Glomerular visceral epithelial cell (primary cell): ENCODE data around the gene ROBO4.
A peak's percentile ranks its signal among the peaks of the same experiment; 100 is the strongest.

ENCODE experiments used
- DNase-seq: peaks from one replicate; pipeline ENCODE4 v3.0.0-alpha.2; 2016; ENCODE audit errors: extremely low spot score

Gene ROBO4

DNA sequence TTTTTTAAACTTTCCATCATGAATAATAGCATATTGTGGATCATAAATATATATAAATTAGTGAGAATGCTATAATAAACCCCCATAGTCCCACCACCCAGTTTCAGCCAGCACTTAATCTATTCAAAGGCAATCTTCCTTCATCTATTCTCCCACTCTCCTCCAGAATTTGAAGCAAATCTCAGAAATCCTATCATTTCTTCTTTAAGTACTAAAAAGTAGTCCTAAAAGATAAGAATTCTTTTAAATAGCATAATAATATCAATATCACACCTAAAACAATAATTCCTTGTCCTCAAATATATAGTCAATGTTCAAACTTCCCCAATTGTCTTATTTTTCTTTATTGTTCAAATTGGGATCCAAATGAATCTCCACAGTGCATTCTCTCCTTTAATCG is 57.0 kb downstream of the ROBO4 start:
- no peak for DNase-seq

- DNase-seq = no peak
Measured at GRCh38 chr11:124839972-124840621, 57.6 kb downstream of the ROBO4 start.

GRCh38 chr11:124839128-124839971 is 58.3 kb downstream of the ROBO4 start:
- no peak for DNase-seq

- DNase-seq = no peak
Measured at GRCh38 chr11:124838805-124839127, 58.9 kb downstream of the ROBO4 start.

GRCh38 chr11:124837491-124837856 is 60.2 kb downstream of the ROBO4 start:
- DNase-seq = peak; percentile 70

DNA sequence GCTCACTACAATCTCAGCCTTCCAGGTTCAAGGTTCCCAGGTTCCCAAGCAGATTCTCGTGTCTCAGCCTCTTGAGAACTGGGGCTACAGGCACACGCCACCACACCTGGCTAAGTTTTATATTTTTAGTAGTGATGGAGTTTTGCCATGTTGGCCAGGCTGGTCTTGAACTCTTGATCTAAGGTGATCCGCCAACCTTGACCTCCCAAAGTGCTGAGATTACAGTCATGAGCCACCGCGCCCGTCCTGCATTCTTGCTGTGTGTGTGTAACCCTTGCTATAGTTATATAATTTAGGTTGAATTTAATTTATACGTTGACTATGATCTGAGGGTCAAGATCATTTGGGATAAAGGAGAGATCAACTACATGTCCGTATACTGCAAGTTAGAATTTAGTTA is 61.7 kb downstream of the ROBO4 start:
- DNase-seq = no peak

GRCh38 chr11:124834526-124835180 is 63.0 kb downstream of the ROBO4 start:
- no peak for DNase-seq
